GM19193 (cell line): ENCODE results near the gene VEGFB.
A peak's percentile ranks its signal among the peaks of the same experiment; 100 is the strongest.

Source experiments
- POLR2A ChIP-seq: IDR thresholded peaks from 4 replicates; pipeline ENCODE4 v1.6.1; 2011; ENCODE audit not compliant: insufficient read depth, insufficient read length; ENCODE audit errors: extremely low read depth

VEGFB gene

GRCh38 chr11:64207256-64208085 lies 26.9 kb upstream of the VEGFB start:
- TF ChIP-seq POLR2A = peak; percentile 67

- TF ChIP-seq POLR2A = no peak
Observed at GRCh38 chr11:64208086-64208795, 26.1 kb upstream of the VEGFB start.

- TF ChIP-seq POLR2A = no peak
Observed at GRCh38 chr11:64208796-64209562, 25.4 kb upstream of the VEGFB start.

GRCh38 chr11:64209563-64209843 lies 24.9 kb upstream of the VEGFB start:
- no peak for TF ChIP-seq POLR2A

GRCh38 chr11:64210301-64211020 lies 23.9 kb upstream of the VEGFB start:
- TF ChIP-seq POLR2A = no peak

GRCh38 chr11:64211181-64211872 lies 23.1 kb upstream of the VEGFB start:
- no peak for TF ChIP-seq POLR2A

- TF ChIP-seq POLR2A = no peak
Observed at GRCh38 chr11:64216879-64217278, 17.5 kb upstream of the VEGFB start.

GRCh38 chr11:64218628-64219353 lies 15.6 kb upstream of the VEGFB start:
- TF ChIP-seq POLR2A = no peak

GRCh38 chr11:64219354-64219684 lies 15.1 kb upstream of the VEGFB start:
- TF ChIP-seq POLR2A = no peak

- no peak for TF ChIP-seq POLR2A
Observed at GRCh38 chr11:64219755-64220154, 14.6 kb upstream of the VEGFB start.

GRCh38 chr11:64220271-64220670 lies 14.1 kb upstream of the VEGFB start:
- TF ChIP-seq POLR2A = no peak

- TF ChIP-seq POLR2A = no peak
Observed at GRCh38 chr11:64220798-64221197, 13.6 kb upstream of the VEGFB start.

GRCh38 chr11:64222651-64223000 lies 11.8 kb upstream of the VEGFB start:
- TF ChIP-seq POLR2A = no peak
